NCI-H1694 (cell line): ENCODE results near the gene LCK.

Experiments
- DNase-seq: peaks from one replicate; lab custom pipeline; 2025; lab: John Stamatoyannopoulos, UW

Gene LCK

GRCh38 chr1:32327204-32327603 lies 76.1 kb downstream of the LCK start:
- no peak for DNase-seq

- DNase-seq = no peak
Measured at GRCh38 chr1:32329931-32330466, 78.9 kb downstream of the LCK start.

GRCh38 chr1:32330558-32331151 lies 79.6 kb downstream of the LCK start:
- DNase-seq = no peak

GRCh38 chr1:32331549-32331948 lies 80.5 kb downstream of the LCK start:
- DNase-seq = no peak

- no peak for DNase-seq
Measured at GRCh38 chr1:32332290-32333079, 81.4 kb downstream of the LCK start.

GRCh38 chr1:32333251-32333963 lies 82.3 kb downstream of the LCK start:
- DNase-seq = no peak

GRCh38 chr1:32334274-32334861 lies 83.3 kb downstream of the LCK start:
- DNase-seq = no peak

- DNase-seq = no peak
Measured at GRCh38 chr1:32334864-32335534, 83.9 kb downstream of the LCK start.

GRCh38 chr1:32335535-32335789 lies 84.4 kb downstream of the LCK start:
- DNase-seq = no peak
